K562 (cell line): ENCODE measurements around the gene CD300A. TPM values are rescaled to one million over a fixed set of nuclear protein-coding genes. Genes with fewer than 3 reads are reported as not detected.
A peak's percentile ranks its signal among the peaks of the same experiment; 100 is the strongest.

Source experiments
- CBX1 ChIP-seq: sonication (generic); IDR thresholded peaks from 2 replicates; pipeline ENCODE4 v1.6.1; 2016; ENCODE audit warnings: antibody characterized with exemption, low read depth, mild to moderate bottlenecking
- FUS ChIP-seq: fragments of 200-400 bp; formaldehyde crosslinking; optimal IDR thresholded peaks from 2 replicates; pipeline ENCODE3; 2017; ENCODE audit warnings: low read depth, low read length
- L3MBTL2 ChIP-seq: fragments of 450-650 bp; IDR thresholded peaks from 2 replicates; pipeline ENCODE4 v1.6.1; 2016; ENCODE audit warnings: mild to moderate bottlenecking, moderate library complexity
- MEIS2 ChIP-seq: fragments of 450-650 bp; IDR thresholded peaks from 2 replicates; pipeline ENCODE4 v1.6.1; 2014; ENCODE audit warnings: mild to moderate bottlenecking; ENCODE audit not compliant: partially characterized antibody
- MTA2 ChIP-seq: fragments of 450-650 bp; IDR thresholded peaks from 2 replicates; pipeline ENCODE4 v1.6.1; 2016; ENCODE audit warnings: low read depth
- NFATC3 ChIP-seq: fragments of 450-650 bp; IDR thresholded peaks from 2 replicates; pipeline ENCODE4 v1.6.1; 2017; ENCODE audit warnings: mild to moderate bottlenecking
- NR2C1 ChIP-seq, 2 experiments: fragments of 450-650 bp; IDR thresholded peaks; 2 replicates each; pipeline ENCODE4 v1.6.1; 2017; ENCODE audit warnings: mild to moderate bottlenecking in 2 of 2, antibody characterized with exemption in 1 of 2, inconsistent platforms in 1 of 2, missing compliant biosample characterization in 1 of 2, missing genetic modification characterization in 1 of 2
- NRF1 ChIP-seq, 2 experiments: fragments of 450-650 bp; IDR thresholded peaks in 1 of 2; conservative IDR thresholded peaks in 1 of 2; 2 replicates each; pipeline ENCODE4 v1.6.1; 2014; ENCODE audit warnings: mild to moderate bottlenecking in 2 of 2
- PHF8 ChIP-seq: fragments of 200-600 bp; sonication (generic); IDR thresholded peaks from 2 replicates; pipeline ENCODE4 v1.6.1; 2012; ENCODE audit warnings: mixed run types, mild to moderate bottlenecking, inconsistent platforms, low read length, moderate library complexity, borderline replicate concordance
- POLR2AphosphoS2 ChIP-seq: IDR thresholded peaks from 2 replicates; pipeline ENCODE4 v1.6.1; 2012; ENCODE audit warnings: low read length, improper control_type of control experiment
- POLR2G ChIP-seq: fragments of 200-400 bp; formaldehyde crosslinking; IDR thresholded peaks from 2 replicates; pipeline ENCODE4 v1.6.1; 2017; ENCODE audit warnings: low read depth, mild to moderate bottlenecking, antibody characterized with exemption, low read length, moderate library complexity
- PTBP1 ChIP-seq: fragments of 200-400 bp; formaldehyde crosslinking; IDR thresholded peaks from 2 replicates; pipeline ENCODE4 v1.6.1; 2017; ENCODE audit warnings: low read depth, low read length
- TAF9B ChIP-seq: fragments of 450-650 bp; IDR thresholded peaks from 2 replicates; pipeline ENCODE4 v1.6.1; 2018; ENCODE audit warnings: mild to moderate bottlenecking; ENCODE audit not compliant: partially characterized antibody
- ZBTB33 ChIP-seq: sonication (generic); formaldehyde crosslinking; IDR thresholded peaks from 2 replicates; pipeline ENCODE4 v1.8.1; 2023; ENCODE audit warnings: mild to moderate bottlenecking, missing genetic modification reagents
- ZFP91 ChIP-seq: sonication (generic); formaldehyde crosslinking; IDR thresholded peaks from 2 replicates; pipeline ENCODE4 v1.8.0; 2022; ENCODE audit warnings: mild to moderate bottlenecking, missing genetic modification reagents
- ZFX ChIP-seq: sonication (generic); formaldehyde crosslinking; IDR thresholded peaks from 2 replicates; pipeline ENCODE4 v1.8.0; 2022; ENCODE audit warnings: mild to moderate bottlenecking, missing genetic modification reagents, moderate library complexity
- ZNF311 ChIP-seq: fragments of 250-450 bp; sonication (Bioruptor Pico); IDR thresholded peaks from 2 replicates; pipeline ENCODE4 v1.4.0; 2020; ENCODE audit warnings: mild to moderate bottlenecking, moderate library complexity
- ZNF444 ChIP-seq: fragments of 250-450 bp; sonication (Bioruptor Pico); IDR thresholded peaks from 2 replicates; pipeline ENCODE4 v1.4.0; 2020; ENCODE audit warnings: mild to moderate bottlenecking, moderate library complexity
- polyA plus RNA-seq, 8 experiments: library from polyadenylated mRNA; depleted of rRNA in 4 of 8; stranded (reverse) in 5 of 8; unstranded in 3 of 8; fragments of >200 nt; fragmentation: Nextera tagmentation in 2 of 8; fragmentation: Illumina TruSeq in 1 of 8; extraction: Ambion mirVana in 2 of 8; extraction: Trizol in 1 of 8; gene quantifications; 2 replicates each; pipeline versions ENCODE4 v1.2.1 to v1.2.3, GENCODE V29; 2011 to 2014; ENCODE audit warnings: inconsistent platforms in 1 of 8, missing spikeins in 1 of 8
- total RNA-seq, 7 experiments: library from RNA; depleted of rRNA in 6 of 7; stranded (reverse); fragments of >200 nt in 6 of 7; fragmentation: Illumina TruSeq in 2 of 7; extraction: Trizol in 2 of 7; gene quantifications; 2 replicates each; pipeline versions ENCODE4 v1.2.1 to v1.2.3, GENCODE V29; 2011 to 2021; ENCODE audit warnings: low replicate concordance in 1 of 7

The CD300A gene
- total and polyA plus RNA-seq, 9 of the 15 experiments (the other 6 are each of a cell fraction or from before 2014, with no cell fraction given) = 0.21 to 1.7 (median 0.41) TPM; not detected in 1

GRCh38 chr17:74431568-74432423, 34.6 kb upstream of the CD300A start, which contains the start of gene GPRC5C (continued):
- no peak for TF ChIP-seq MTA2
- peak; percentile 33; the same call in 1 of the 2 replicates for TF ChIP-seq ZBTB33 (CRISPR knock-in tag)
- peak; percentile 53; the same call in 1 of the 2 replicates for TF ChIP-seq ZFX (CRISPR knock-in tag)
- TF ChIP-seq PHF8 = peak; percentile 24; the same call in 1 of the 2 replicates
- TF ChIP-seq POLR2AphosphoS2 = no peak
- no peak for TF ChIP-seq ZNF311 (CRISPR knock-in tag)
- no peak for TF ChIP-seq ZFP91 (CRISPR knock-in tag)
- no peak for TF ChIP-seq ZNF444 (CRISPR knock-in tag)
- TF ChIP-seq MEIS2 = no peak
- TF ChIP-seq TAF9B = no peak
- peak; percentile 34; the same call in 1 of the 2 replicates for TF ChIP-seq POLR2G
- no peak for TF ChIP-seq NFATC3
- TF ChIP-seq NR2C1 (IDR thresholded peaks at IDR 0.05) = no peak
- TF ChIP-seq NR2C1 (tag; IDR thresholded peaks at IDR 0.05) = no peak
- no peak for TF ChIP-seq PTBP1
- TF ChIP-seq L3MBTL2 = no peak
- no peak for TF ChIP-seq CBX1
- no peak for TF ChIP-seq FUS
- peak; percentile 83 to 87 for TF ChIP-seq NRF1 (conservative IDR thresholded peaks at IDR 0.05 in 1 of 2, IDR thresholded peaks at IDR 0.05 in 1 of 2)
